ENCODE measurements around the gene LMCD1. TPM values are rescaled to one million over a fixed set of nuclear protein-coding genes. Genes with fewer than 3 reads are reported as not detected.

LMCD1 gene
- total and polyA plus RNA-seq, 2 of the 4 experiments (the other 2 are of a cell fraction), result 50.0 to 53.8 TPM

DNA sequence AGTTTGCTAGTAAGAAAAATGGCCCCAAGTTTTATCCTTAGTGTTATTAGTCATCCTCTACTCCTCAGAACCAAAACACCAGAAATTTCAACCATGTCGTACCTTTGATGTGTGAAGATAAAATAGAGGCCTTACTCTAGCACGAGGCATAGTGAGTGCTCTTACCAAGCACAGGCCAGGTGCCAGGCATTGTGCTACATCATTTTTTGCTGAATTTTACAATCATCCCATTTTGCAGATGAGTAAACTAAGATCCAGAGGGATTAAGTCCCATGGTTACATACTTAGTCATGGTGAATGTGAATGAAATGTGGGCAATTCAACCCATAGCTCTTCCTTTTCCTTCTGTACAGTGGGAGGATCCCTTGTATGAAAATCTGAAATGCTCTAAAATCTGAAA, 15.2 kb downstream of the LMCD1 start:
- in situ Hi-C loops (cut with MboI; ENCODE audit: low sequenced_read_pairs) (no loop called here), intact Hi-C loops (cut with micrococcal nuclease) (no loop called here)
- no peak overlapping the region for H2AK5ac ChIP-seq (ENCODE audit: low read depth, low read length)

More for the DNA sequence above, 15.2 kb downstream of the LMCD1 start:
- Histone ChIP-seq H3K4me1 (ENCODE audit: control insufficient read depth, insufficient read depth, low read length) (peaks cover 8% of the 10 kb centered on the region), H4K91ac (ENCODE audit: insufficient read depth, low read depth, low read length) (no peak overlapping the region), H3K27me3 (ENCODE audit: control insufficient read depth, insufficient read depth, low read length) (no peaks in the 10 kb centered on the region), H4K20me1 (ENCODE audit: insufficient read depth, low read length) (no peaks in the 10 kb centered on the region; the same call in 1 of the 2 replicates), H3K4me2 (ENCODE audit: low read depth, low read length) (no peak overlapping the region), H3K9me3 (ENCODE audit: control insufficient read depth, insufficient read depth, low read length) (no peaks in the 10 kb centered on the region), H3K36me3 (ENCODE audit: control insufficient read depth, insufficient read depth, low read length) (peaks cover 7% of the 10 kb centered on the region), H3K18ac (ENCODE audit: low read depth, low read length) (peak overlapping the region; percentile 30; the same call in 1 of the 2 replicates), H2AFZ (replicated peaks; ENCODE audit: low read length, poor library complexity) (no peak overlapping the region), H3K9ac (ENCODE audit: low read depth, low read length) (no peak overlapping the region), H4K5ac (ENCODE audit: low read depth, low read length) (no peak overlapping the region), H3K14ac (replicated peaks; ENCODE audit: low read depth, low read length) (no peak overlapping the region), H3K79me1 (ENCODE audit: low read depth in 1 of 2, low read length in 2 of 2) (peaks cover 11 to 22% of the 10 kb centered on the region in 2 experiments), H3K23ac (ENCODE audit: low read depth, low read length) (no peak overlapping the region), H2AK9ac (replicated peaks; ENCODE audit: low read depth, low read length, poor library complexity) (no peak overlapping the region), H2BK5ac (ENCODE audit: low read depth, low read length, poor library complexity, severe bottlenecking) (no peak overlapping the region), H2BK20ac (ENCODE audit: low read depth, low read length) (no peak overlapping the region), H4K8ac (ENCODE audit: low read depth in 2 of 2, low read length in 2 of 2) (no peak overlapping the region), H2BK15ac (ENCODE audit: low read depth, low read length) (no peak overlapping the region), H3K9me1 (ENCODE audit: insufficient read depth, low read length) (peaks cover 14% of the 10 kb centered on the region), H3K27ac (ENCODE audit: insufficient read depth, low read length) (no peak overlapping the region), H3K4me3 (ENCODE audit: insufficient read depth, low read depth, low read length) (no peak overlapping the region), H3K4ac (ENCODE audit: low read depth, low read length) (no peak overlapping the region), H2BK120ac (ENCODE audit: low read depth, low read length) (no peak overlapping the region), H3K56ac (ENCODE audit: extremely low read depth, insufficient read depth, low read length) (no peak overlapping the region)
- peak; percentile 74 for TF ChIP-seq RCOR1 (IDR thresholded peaks at IDR 0.05; ENCODE audit: insufficient replicate concordance, low read length)
- TF ChIP-seq FOS (IDR thresholded peaks at IDR 0.05; ENCODE audit: low read depth, low read length), result no peak
- no peak for TF ChIP-seq MAFK (IDR thresholded peaks at IDR 0.05; ENCODE audit: low read depth, low read length)
- TF ChIP-seq MAZ (IDR thresholded peaks at IDR 0.05; ENCODE audit: borderline replicate concordance, low read depth, low read length), result no peak
- CTCF ChIA-PET, result interaction anchor here (0.8 kb wide), 1 partner anchor 50 kb away, joined by 3 read pairs; no protein-coding TSS in a partner anchor
- no CpG with 5 or more reads among the region's 2 CpGs for WGBS, 2 experiments (ENCODE audit: extremely low coverage in 2 of 2, insufficient read length in 1 of 2)
- ATAC-seq (ENCODE audit: low read depth), result no peak
- dilution Hi-C loops (cut with HindIII; ENCODE audit: low sequenced_read_pairs, unreplicated experiment), result no loop called here
- POLR2A ChIA-PET (ENCODE audit: unreplicated experiment), result no interaction called here
- BruUV-seq (replicated peaks), result no TSS peak
- no peak for DNase-seq

Measured in IMR-90 (cell line).